HG03520 (cell line): ENCODE measurements around the gene PTDSS2.
"Not testable (repeated sequence)": the region's sequence is repeated elsewhere in the genome, so short reads cannot be mapped to it uniquely, and the experiment has no call there.

Source experiments
- ATAC-seq: cut with Tn5 transposase; IDR thresholded peaks from one replicate; pipeline ENCODE4 v1.9.1; 2021; ENCODE audit warnings: mild to moderate bottlenecking, moderate library complexity; ENCODE audit not compliant: unreplicated experiment

PTDSS2 gene

GRCh38 chr11:503179-503981 lies 53.3 kb downstream of the PTDSS2 start:
- ATAC-seq = no peak

- no peak for ATAC-seq
Observed at GRCh38 chr11:504053-504993, 54.2 kb downstream of the PTDSS2 start.

DNA sequence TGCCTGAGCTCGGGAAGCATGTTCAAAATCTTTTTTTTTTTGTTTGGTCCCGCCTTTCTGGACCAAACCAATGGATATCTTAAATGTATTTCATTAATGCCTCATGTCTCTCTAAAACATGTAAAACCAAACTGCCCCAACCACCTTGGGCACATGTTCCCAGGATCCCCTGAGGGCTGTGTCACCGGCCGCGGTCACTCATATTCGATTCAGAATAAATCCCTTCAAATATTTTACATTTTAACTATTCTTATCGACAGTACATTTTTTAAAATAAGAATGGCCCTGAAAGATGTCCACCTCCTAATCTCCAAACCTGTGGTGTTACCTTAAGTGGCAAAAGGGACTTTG lies 54.9 kb downstream of the PTDSS2 start:
- no peak for ATAC-seq

GRCh38 chr11:506238-506994 lies 56.3 kb downstream of the PTDSS2 start:
- ATAC-seq = peak; percentile 53

GRCh38 chr11:506995-507726 lies 57.1 kb downstream of the PTDSS2 start, which contains the start of gene RNH1:
Gene RNH1 (minus strand): TSS chr11:507242. CDS start chr11:502162, 5,080 bp downstream.
- ATAC-seq = peak; percentile 37

GRCh38 chr11:507727-508515 lies 57.8 kb downstream of the PTDSS2 start:
- ATAC-seq = no peak

DNA sequence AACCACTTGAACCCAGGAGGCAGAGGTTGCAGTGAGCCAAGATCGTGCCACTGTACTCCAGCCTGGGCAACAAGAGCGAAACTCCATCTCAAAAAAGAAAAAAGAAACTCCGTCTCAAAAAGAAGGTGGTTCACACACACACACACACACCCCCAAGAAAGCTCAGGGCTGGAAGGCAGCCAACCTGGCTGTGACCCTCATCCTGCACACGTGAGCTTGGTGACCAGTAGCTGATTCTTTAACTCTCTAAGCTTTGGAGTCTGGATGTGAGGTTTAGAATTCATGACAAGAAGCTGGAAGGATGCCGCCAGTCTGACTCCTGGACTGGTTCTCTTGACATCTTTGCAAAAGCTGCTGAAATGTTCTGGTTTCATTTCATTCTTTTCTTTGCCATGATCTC lies 58.9 kb downstream of the PTDSS2 start:
- ATAC-seq = no peak

GRCh38 chr11:512761-513595 lies 62.9 kb downstream of the PTDSS2 start:
- ATAC-seq = no peak

DNA sequence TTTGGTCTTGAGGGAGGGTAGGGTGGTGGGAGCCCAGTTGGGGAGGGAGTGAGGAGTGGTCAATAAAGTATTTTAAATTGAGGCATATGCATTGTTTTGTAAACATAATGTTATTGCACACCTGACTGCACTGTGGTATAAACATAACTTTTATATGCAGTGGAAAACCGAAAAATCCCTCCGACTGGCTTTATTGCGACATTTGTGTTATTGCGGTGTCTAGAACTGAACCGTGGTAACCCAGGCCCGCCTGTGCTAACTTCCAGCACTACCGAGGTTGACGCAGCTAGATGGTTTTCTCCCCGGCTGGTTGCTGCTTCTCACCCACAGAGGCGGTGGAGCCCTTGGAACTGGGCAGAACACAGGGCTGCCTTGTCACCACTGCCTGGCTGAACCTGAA lies 64.5 kb downstream of the PTDSS2 start:
- no peak for ATAC-seq

GRCh38 chr11:515131-515530 lies 65.1 kb downstream of the PTDSS2 start:
- no peak for ATAC-seq

DNA sequence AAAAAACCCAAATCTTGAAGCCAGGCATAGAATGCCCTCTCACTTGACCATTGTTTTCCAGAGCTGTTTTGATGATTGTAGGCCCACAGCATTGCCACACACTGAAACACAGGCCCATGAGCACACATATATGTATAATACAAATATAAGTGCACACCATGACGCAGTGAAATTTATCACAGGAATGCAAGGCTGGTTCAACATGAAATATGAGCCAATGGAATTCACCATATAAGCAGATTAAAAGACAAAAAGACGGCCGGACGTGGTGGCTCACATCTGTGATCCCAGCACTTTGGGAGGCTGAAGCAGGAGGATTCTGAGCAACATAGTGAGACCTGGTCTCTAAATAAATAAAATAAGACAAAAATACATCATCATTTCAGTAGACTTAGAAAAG lies 66.3 kb downstream of the PTDSS2 start:
- no peak for ATAC-seq

DNA sequence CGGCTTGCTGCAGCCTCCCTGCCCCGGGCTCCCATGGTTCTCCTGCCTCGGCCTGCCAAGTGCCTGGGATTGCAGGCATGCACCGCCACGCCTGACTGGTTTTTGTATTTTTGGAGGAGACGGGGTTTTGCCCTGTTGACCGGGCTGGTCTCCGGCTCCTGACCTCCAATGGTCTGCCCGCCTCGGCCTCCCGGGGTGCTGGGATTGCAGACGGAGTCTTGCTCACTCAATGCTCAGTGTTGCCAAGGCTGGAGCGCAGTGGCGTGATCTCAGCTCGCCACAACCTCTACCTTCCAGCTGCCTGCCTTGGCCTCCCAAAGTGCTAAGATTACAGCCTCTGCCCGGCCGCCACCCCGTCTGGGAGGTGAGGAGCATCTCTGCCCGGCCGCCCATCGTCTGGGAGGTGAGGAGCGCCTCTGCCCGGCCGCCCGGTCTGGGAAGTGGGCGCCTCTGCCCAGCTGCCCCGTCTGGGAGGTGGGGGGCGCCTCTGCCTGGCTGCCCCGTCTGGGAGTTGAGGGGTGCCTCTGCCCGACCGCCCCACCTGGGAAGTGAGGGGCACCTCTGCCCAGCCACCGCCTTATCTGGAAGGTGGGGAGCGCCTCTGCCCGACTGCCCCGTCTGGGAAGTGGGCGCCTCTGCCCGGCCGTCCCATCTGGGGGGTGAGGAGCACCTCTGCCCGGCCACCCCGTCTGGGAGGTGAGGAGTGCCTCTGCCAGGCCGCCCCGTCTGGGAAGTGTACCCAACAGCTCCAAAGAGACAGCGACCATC lies 67.0 kb downstream of the PTDSS2 start:
- ATAC-seq = not testable (repeated sequence)

GRCh38 chr11:518463-519202 lies 68.6 kb downstream of the PTDSS2 start:
- peak; percentile 76 for ATAC-seq

DNA sequence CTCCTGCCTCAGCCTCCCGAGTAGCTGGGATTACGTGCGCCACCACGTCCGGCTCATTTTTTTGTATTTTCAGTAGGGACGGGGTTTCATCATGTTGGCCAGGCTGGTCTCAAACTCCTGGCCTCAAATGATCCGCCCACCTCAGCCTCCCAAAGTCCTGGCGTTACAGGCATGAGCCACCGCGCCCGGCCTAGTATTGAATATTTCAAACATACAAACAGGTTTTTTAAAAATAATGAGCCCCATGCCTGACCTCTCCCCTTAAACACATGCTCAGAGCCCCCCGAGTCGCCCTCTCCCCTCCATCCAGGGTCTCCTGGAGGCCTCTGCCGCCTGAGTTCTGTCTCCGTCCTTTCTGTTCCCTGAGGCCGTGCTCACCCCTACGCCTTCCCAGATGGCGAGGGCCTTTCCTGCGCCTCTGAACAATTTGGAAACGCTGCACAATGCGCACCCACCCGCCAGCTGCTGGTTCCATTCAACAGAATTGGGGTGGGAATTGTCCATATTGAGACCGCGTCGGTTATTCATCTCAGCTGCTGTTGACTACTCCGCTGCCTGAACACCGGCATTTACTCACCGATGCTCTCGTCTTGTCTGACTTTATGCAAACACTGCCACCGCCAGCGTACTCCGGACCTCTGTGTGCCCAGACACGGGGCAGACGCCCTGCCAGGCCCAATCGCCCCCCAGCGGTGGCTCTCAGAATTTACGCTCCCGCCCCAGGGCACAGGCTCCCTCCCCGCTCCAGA lies 70.5 kb downstream of the PTDSS2 start:
- ATAC-seq = no peak

GRCh38 chr11:521177-521688 lies 71.2 kb downstream of the PTDSS2 start:
- no peak for ATAC-seq

DNA sequence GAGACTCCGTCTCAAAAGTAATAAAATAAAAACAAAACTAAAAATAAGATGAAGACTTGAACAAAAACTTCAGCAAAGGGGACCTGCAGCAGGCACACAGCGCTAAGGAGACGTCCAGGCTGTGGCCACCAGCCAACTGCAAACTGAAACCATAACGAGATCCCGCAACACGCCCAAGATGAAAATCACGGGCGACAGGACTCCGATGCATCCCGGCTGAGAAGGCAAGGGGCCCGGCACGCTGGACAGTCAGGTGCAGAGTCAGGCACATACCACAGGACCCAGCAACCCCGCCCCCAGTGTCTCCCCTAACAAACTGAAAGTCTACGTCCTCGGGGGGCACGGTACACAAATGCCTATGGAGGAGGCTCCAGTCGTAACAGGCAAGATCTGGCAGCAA lies 76.1 kb downstream of the PTDSS2 start:
- no peak for ATAC-seq
